ENCODE results near the gene AFF3.

DNA sequence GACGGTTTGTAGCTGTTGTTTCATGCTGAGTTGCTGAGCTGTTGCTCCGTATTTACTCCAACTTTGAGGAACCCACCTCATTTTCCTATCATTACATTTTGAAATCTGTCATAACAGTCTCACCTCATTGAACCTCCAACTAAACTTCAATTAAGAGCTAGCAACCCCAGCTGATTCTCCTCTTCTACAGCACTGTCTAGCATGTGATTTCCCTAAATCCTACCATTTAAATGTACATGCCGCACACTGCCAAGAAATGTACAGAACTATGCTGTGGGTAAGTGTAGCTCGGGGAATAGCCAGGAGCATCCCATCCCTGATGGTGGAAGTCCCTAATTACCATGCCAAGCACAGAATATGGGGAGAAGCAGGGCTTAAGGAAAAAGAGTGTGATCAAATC lies 299.9 kb downstream of the AFF3 start:
- TF ChIP-seq, protein P1, sequence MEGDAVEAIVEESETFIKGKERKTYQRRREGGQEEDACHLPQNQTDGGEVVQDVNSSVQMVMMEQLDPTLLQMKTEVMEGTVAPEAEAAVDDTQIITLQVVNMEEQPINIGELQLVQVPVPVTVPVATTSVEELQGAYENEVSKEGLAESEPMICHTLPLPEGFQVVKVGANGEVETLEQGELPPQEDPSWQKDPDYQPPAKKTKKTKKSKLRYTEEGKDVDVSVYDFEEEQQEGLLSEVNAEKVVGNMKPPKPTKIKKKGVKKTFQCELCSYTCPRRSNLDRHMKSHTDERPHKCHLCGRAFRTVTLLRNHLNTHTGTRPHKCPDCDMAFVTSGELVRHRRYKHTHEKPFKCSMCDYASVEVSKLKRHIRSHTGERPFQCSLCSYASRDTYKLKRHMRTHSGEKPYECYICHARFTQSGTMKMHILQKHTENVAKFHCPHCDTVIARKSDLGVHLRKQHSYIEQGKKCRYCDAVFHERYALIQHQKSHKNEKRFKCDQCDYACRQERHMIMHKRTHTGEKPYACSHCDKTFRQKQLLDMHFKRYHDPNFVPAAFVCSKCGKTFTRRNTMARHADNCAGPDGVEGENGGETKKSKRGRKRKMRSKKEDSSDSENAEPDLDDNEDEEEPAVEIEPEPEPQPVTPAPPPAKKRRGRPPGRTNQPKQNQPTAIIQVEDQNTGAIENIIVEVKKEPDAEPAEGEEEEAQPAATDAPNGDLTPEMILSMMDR (IDR thresholded peaks at IDR 0.05): no peak
- no peak for TF ChIP-seq POLR2A (IDR thresholded peaks at IDR 0.05)
